Stimulated activated memory B cell treated with anti-CD40 and anti-IgM and Interleukin-4, amounts not matched to agents 10 μg/mL and 1 μg/mL and 100 μg/mL, for 72 hours (primary cell): ENCODE measurements around the gene CRYGC.

Source experiments
- ATAC-seq: fragments of 150-1000 bp; cut with Tn5 transposase; 2 replicates; pipeline ENCODE4 v1.10.0; 2021
- H3K27ac Mint-ChIP-seq: one replicate; pipeline ENCODE4 v1.8.0; 2022; ENCODE audit warnings: mild to moderate bottlenecking, mixed read lengths
- H3K27me3 Mint-ChIP-seq: one replicate; pipeline ENCODE4 v1.8.0; 2022; ENCODE audit warnings: mixed read lengths
- H3K36me3 Mint-ChIP-seq: one replicate; pipeline ENCODE4 v1.8.0; 2022; ENCODE audit warnings: mixed read lengths
- H3K4me1 Mint-ChIP-seq: one replicate; pipeline ENCODE4 v1.8.0; 2022; ENCODE audit warnings: mixed read lengths
- H3K4me3 Mint-ChIP-seq: one replicate; pipeline ENCODE4 v1.8.0; 2022; ENCODE audit warnings: mild to moderate bottlenecking, moderate library complexity, mixed read lengths
- H3K9me3 Mint-ChIP-seq: one replicate; pipeline ENCODE4 v1.8.0; 2022; ENCODE audit warnings: mixed read lengths

CRYGC gene

DNA sequence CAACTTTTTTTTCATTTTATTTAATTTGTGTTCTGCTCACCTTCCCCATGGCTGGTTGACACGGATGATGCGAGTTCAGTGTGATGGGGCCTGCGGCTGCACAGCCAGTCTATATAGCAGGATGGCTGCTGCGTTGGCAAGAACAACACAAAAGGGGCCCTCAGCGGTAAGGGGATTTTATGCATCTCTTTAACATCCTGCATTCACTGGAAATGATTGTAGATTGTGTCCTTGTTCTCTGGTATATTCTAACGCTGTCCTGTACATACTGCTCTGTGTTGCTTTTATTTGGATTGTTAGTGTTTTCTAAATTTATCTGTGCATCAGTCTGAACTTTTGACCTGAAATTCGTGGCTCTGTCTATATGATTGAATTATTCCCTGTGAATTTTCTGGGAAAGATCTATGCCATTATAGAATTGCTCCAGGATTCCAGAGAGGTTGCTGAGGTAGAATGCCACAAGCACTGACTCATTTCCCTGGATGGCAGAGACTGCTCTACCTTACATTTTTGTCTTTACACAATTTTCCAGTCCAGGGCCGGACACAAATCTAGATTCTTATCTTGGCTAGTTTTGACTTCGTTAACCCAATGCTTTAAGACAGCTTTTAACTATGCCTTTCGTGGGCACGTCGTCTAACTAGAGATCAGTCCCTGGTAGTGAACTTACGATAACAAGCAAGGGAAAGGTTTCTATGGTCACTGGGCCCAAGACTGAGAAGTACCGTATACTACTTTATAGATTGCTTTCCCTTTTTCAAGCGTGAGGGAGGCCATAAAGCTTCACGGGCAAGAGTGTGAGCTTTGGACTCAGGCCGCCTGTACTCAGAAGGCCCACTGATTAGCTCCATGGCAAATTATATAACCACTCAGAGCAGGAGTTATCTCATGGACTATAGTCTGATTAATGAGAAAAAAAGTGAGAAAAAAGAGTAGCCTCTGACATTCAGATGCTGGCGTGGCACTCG is at the start of gene CRYGC:
Gene CRYGC (minus strand): TSS at position 85 of the 968 bp plus-strand sequence. CDS start 36 bp downstream, at position 49.
- Mint-ChIP-seq H3K9me3 (peaks cover 2% of the 10 kb centered on the region), H3K27ac (no peak within 1 kb of the TSS), H3K4me3 (no peak within 1 kb of the TSS), H3K27me3 (peaks cover 10% of the 10 kb centered on the region), H3K4me1 (no peaks in the 10 kb centered on the region), H3K36me3 (no peaks in the 10 kb centered on the region)
- ATAC-seq, result no peak

DNA sequence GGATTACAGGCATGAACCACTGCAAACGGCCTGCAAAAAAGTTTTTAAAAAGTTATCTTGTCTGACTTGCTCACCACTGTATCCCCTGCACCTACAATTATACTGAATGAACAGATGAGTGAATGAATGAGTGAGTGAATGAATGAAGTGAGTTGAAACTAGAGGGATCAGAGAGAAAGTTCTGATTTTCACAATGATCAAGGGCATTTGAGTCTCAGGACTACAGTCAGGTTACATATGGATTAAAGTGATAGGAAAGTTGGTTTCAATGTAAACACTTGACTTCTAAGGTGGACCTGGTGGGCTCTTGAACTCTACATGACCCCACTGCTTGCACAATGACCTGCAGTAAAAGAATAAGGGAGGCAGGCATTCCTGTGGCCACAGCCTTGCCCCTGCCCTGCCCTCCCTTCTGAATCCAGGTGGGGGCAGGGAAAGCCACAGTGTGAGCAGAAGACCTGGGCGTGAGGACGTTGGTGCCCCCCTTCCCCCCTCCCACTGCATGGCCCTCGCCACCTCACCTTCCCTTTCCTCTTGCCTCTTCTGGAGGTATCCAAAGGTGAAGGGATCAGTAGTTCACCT is 49.5 kb upstream of the CRYGC start:
- Mint-ChIP-seq H3K9me3 (no peaks in the 10 kb centered on the region), H3K27ac (no peak overlapping the region), H3K36me3 (no peaks in the 10 kb centered on the region), H3K4me1 (peaks cover 10% of the 10 kb centered on the region), H3K27me3 (peaks cover 17% of the 10 kb centered on the region), H3K4me3 (no peak overlapping the region)
- no peak for ATAC-seq

DNA sequence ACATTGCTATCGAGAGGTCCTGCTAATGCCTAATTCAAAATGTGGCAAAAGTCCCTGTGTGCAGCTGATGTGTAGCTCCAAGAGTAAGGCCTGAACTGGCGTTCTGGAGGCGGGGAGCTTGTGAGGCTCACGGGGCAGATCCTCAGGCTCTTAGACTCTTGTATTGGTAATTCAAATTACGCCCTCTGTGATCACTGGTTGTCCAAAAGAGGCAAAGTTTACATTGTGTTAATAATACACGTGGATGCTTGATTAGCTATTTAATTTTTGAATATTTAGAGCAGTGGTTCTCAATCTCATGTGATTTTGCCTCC is 46.2 kb upstream of the CRYGC start:
- Mint-ChIP-seq H3K27me3 (no peaks in the 10 kb centered on the region), H3K9me3 (no peaks in the 10 kb centered on the region), H3K36me3 (no peaks in the 10 kb centered on the region), H3K27ac (no peak overlapping the region), H3K4me1 (no peaks in the 10 kb centered on the region), H3K4me3 (no peak overlapping the region)
- no peak for ATAC-seq

GRCh38 chr2:208175069-208175839 is 45.6 kb upstream of the CRYGC start:
- peak; percentile 88 for ATAC-seq
- peaks cover 4% of the 10 kb centered on the region for H3K27me3 Mint-ChIP-seq
- H3K36me3 Mint-ChIP-seq, result no peaks in the 10 kb centered on the region
- no peak overlapping the region for H3K27ac Mint-ChIP-seq
- H3K4me3 Mint-ChIP-seq, result no peak overlapping the region
- H3K9me3 Mint-ChIP-seq, result no peaks in the 10 kb centered on the region
- H3K4me1 Mint-ChIP-seq, result no peaks in the 10 kb centered on the region

DNA sequence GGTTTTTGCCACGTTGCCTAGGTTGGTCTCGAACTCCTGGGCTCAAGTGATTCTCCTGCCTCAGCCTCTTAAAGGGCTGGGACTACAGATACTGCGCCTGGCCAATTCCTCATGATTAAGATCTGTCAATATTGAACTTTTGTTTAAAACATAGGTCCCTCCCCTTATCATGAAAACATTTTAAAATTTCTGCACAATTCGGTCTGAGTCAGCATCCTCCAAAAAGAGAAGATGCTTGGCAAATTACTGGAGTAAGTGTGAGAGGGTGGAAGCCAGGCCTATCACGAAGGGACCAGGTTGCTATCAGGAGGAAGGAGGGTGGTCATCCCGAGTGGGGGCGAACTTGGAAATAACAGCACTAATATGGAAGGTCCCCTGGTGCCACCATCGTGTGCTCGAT is 44.5 kb upstream of the CRYGC start:
- Mint-ChIP-seq H3K27ac (no peak overlapping the region), H3K36me3 (no peaks in the 10 kb centered on the region)

GRCh38 chr2:208172125-208172524 is 42.5 kb upstream of the CRYGC start:
- no peak for ATAC-seq
- Mint-ChIP-seq H3K27me3 (peaks cover 10% of the 10 kb centered on the region), H3K27ac (no peak overlapping the region), H3K4me1 (no peaks in the 10 kb centered on the region), H3K36me3 (no peaks in the 10 kb centered on the region), H3K9me3 (no peaks in the 10 kb centered on the region), H3K4me3 (no peak overlapping the region)

More for the DNA sequence above, 44.5 kb upstream of the CRYGC start:
- Mint-ChIP-seq H3K27me3 (peaks cover 10% of the 10 kb centered on the region), H3K4me1 (no peaks in the 10 kb centered on the region), H3K9me3 (no peaks in the 10 kb centered on the region), H3K4me3 (no peak overlapping the region)
- ATAC-seq, result no peak

DNA sequence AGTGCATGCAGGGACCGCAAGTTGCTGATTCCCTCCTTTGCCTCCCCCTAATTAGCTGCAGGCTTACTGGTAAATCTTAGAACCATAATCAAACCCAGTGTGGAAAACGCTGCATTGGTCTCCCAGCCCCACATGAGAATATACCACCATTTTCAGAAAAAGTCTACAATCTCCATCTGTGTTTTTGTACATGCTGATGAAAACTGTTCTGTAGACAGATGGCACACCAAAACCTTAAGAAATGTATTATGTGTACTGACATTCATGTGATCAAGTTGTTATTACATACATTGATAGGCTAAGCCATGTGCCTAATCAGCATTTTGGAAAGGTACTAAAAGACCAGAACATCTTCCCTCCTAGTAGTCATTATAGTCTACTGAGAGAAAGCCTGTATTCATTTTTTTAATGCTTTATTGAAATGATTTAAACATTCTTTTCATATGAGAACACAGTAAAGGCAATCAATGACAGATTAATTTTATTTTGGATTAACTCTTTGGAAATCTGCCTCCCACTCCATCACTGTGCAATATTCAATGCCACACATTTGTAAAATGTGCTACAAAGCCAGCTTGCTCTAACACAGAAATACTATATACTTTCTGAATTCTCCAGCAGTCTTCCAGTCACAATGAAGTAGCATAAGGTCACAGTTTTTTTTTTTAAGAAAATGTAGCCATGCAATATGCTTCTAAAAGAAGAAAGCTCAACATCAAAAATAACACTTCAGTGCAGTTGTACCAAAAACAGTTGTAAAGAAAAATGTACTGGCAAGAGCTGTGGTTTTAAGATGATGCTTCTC is 35.5 kb upstream of the CRYGC start:
- Mint-ChIP-seq H3K27me3 (peaks cover 16% of the 10 kb centered on the region), H3K9me3 (no peaks in the 10 kb centered on the region), H3K4me1 (no peaks in the 10 kb centered on the region), H3K36me3 (no peaks in the 10 kb centered on the region), H3K4me3 (no peak overlapping the region), H3K27ac (no peak overlapping the region)
- ATAC-seq, result no peak

- ATAC-seq, result no peak
- H3K4me1 Mint-ChIP-seq, result no peaks in the 10 kb centered on the region
- no peak within 1 kb of the TSS for H3K4me3 Mint-ChIP-seq
- H3K36me3 Mint-ChIP-seq, result no peaks in the 10 kb centered on the region
- H3K27ac Mint-ChIP-seq, result no peak within 1 kb of the TSS
- no peaks in the 10 kb centered on the region for H3K9me3 Mint-ChIP-seq
- H3K27me3 Mint-ChIP-seq, result peaks cover 20% of the 10 kb centered on the region
Measured at GRCh38 chr2:208163489-208163888, 33.9 kb upstream of the CRYGC start, which contains the start of gene CRYGA. Gene CRYGA (minus strand): TSS chr2:208163589. CDS start chr2:208163556, 33 bp downstream.

GRCh38 chr2:208156439-208156838 is 26.8 kb upstream of the CRYGC start:
- H3K4me3 Mint-ChIP-seq, result no peak overlapping the region
- peaks cover 13% of the 10 kb centered on the region for H3K27me3 Mint-ChIP-seq
- H3K9me3 Mint-ChIP-seq, result peaks cover 3% of the 10 kb centered on the region
- no peaks in the 10 kb centered on the region for H3K36me3 Mint-ChIP-seq
- H3K27ac Mint-ChIP-seq, result no peak overlapping the region
- no peak for ATAC-seq
- no peaks in the 10 kb centered on the region for H3K4me1 Mint-ChIP-seq

DNA sequence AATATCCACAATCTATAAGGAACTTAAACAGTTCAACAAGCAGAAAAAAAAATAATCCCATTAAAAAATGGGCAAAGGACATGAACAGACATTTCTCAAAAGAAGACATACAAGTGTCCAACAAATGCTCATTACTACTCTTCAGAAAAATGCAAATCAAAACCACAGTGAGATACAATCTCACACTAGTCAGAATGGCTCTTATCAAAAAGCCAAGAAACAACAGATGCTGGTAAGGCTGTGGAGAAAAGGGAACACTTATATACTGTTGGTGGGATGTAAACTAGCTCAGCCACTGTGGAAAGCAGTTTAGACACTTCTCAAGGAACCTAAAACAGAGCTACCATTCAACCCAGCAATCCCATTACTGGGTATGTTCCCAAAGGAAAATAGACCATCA is 23.5 kb upstream of the CRYGC start:
- Mint-ChIP-seq H3K36me3 (no peaks in the 10 kb centered on the region), H3K4me1 (no peaks in the 10 kb centered on the region), H3K9me3 (peaks cover 12% of the 10 kb centered on the region), H3K27ac (no peak overlapping the region), H3K27me3 (no peaks in the 10 kb centered on the region), H3K4me3 (no peak overlapping the region)
- ATAC-seq, result no peak

GRCh38 chr2:208150956-208151355 is 21.3 kb upstream of the CRYGC start:
- no peak overlapping the region for H3K4me3 Mint-ChIP-seq
- H3K27ac Mint-ChIP-seq, result no peak overlapping the region
- H3K36me3 Mint-ChIP-seq, result no peaks in the 10 kb centered on the region
- no peaks in the 10 kb centered on the region for H3K4me1 Mint-ChIP-seq
- no peak for ATAC-seq
- peaks cover 12% of the 10 kb centered on the region for H3K9me3 Mint-ChIP-seq
- peaks cover 20% of the 10 kb centered on the region for H3K27me3 Mint-ChIP-seq

DNA sequence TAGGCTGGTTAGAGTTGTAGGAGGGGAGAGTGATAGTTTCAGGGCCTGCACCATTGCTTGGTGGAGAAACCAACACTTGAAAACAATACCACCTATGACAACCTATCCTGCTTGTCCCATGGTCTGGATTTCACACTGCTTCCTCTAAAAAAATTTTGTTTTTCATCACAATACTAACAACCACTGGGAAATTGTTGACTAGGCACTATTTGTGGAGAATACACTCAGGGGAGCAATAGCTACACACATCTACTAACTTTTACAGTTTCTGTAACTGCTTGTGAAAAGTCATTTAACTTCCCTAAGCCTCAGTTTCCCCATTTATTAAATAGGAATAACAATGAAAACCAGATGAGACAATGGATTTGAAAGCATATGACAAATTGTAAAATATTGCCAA is 20.5 kb upstream of the CRYGC start:
- ATAC-seq, result no peak
- H3K9me3 Mint-ChIP-seq, result peaks cover 12% of the 10 kb centered on the region
- no peaks in the 10 kb centered on the region for H3K36me3 Mint-ChIP-seq
- H3K4me3 Mint-ChIP-seq, result no peak overlapping the region
- H3K4me1 Mint-ChIP-seq, result no peaks in the 10 kb centered on the region
- peaks cover 21% of the 10 kb centered on the region for H3K27me3 Mint-ChIP-seq
- H3K27ac Mint-ChIP-seq, result no peak overlapping the region

- no peak overlapping the region for H3K27ac Mint-ChIP-seq
- peaks cover 21% of the 10 kb centered on the region for H3K27me3 Mint-ChIP-seq
- no peaks in the 10 kb centered on the region for H3K4me1 Mint-ChIP-seq
- no peak for ATAC-seq
- no peak overlapping the region for H3K4me3 Mint-ChIP-seq
- H3K36me3 Mint-ChIP-seq, result no peaks in the 10 kb centered on the region
- H3K9me3 Mint-ChIP-seq, result peaks cover 12% of the 10 kb centered on the region
Measured at GRCh38 chr2:208148803-208149202, 19.2 kb upstream of the CRYGC start.

DNA sequence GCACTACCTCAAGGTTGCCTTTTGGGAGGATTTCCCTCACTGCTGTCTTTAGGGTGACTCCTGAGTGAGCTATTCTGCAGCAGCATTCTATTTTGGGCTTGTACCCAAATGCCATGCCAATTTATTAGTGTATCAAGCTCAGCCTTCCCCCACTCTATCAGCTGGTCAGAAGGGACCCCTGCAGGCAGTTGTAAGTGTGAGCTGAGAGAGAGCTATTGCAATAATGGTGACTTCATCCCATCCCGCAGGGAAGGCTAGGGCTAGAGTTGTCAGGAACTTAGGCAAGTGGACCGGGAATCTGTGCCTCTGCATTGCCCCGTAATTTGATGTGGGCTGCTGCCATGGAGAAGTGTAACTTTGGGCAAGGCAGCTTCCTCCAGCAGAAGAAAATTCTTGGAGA is 18.1 kb upstream of the CRYGC start:
- Mint-ChIP-seq H3K9me3 (peaks cover 12% of the 10 kb centered on the region), H3K36me3 (no peaks in the 10 kb centered on the region), H3K27ac (no peak overlapping the region), H3K4me3 (no peak overlapping the region), H3K27me3 (peaks cover 21% of the 10 kb centered on the region), H3K4me1 (no peaks in the 10 kb centered on the region)
- no peak for ATAC-seq

DNA sequence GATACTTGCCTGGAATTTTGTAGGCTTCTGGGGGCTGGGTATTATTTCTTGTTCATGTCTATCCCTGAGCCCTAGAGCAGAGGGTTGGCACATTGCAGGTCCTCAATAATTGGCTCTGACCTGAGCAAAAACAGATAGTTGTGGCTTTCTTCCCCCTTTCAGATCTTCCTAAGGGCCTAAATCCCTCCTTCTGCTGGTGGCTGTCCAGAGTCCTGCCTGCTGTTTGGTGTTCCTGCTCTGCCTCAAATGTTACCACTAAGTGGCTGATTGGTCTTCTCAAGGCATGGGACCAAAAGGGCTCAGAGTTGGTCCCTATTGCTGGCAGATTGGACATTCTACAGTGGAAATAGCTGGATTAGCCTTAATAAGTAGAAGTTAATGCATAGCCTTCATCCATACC is 17.4 kb upstream of the CRYGC start:
- Mint-ChIP-seq H3K4me3 (no peak overlapping the region), H3K9me3 (peaks cover 12% of the 10 kb centered on the region), H3K4me1 (no peaks in the 10 kb centered on the region), H3K36me3 (no peaks in the 10 kb centered on the region), H3K27ac (no peak overlapping the region), H3K27me3 (peaks cover 21% of the 10 kb centered on the region)
- no peak for ATAC-seq
